ENCODE data around the gene UQCC2. TPM values are rescaled to one million over a fixed set of nuclear protein-coding genes. Genes with fewer than 3 reads are reported as not detected.

UQCC2 gene
- total and polyA plus RNA-seq, 7 donors, result 118 to 184 (median 141) TPM

DNA sequence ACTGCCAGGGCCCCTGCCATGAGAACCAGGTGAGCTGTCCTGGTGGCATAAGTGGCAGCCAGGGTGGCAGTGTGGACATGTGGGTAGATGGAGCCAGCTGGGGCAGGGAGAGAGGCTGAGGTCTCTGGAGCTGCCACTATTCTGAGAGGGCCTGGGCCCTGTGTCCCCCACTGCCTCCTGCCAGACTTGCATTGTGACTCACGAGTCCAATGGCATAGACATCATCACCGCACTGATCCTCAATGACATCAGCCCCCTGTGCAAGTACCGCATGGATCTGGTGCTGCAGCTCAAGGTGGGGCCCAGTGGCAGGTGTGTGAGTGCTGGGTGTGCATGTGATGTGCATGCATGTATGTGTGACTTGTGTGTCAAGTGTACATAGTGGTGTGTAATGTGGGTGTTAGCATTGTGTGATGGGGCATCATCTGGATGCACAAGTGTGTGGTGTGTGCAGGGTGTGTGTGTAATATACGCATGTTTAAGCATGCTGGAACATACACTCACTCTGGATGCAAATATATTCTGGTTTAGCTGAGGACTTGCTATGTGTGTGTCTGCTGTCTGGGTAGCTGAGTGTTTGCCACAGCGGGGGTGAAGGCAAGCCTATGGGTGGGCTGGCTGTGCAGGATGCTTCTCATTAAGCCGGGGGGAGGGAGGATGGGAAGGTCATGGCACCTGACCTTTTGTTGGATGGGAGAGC is 25.1 kb downstream of the UQCC2 start:
- Histone ChIP-seq H3K9me3 (no peaks in the 10 kb centered on the region), H3K4me3 (no peak overlapping the region), H3K27ac (no peak overlapping the region), H3K27me3 (ENCODE audit: insufficient read depth in 3 of 3, low read length in 2 of 3) (no peaks in the 10 kb centered on the region), H3K4me1 (no peaks in the 10 kb centered on the region), H3K36me3 (ENCODE audit: insufficient read depth in 1 of 2, low read depth in 1 of 2) (peaks cover 0 to 34% of the 10 kb centered on the region in 2 donors)
- DNase-seq (no peak), ATAC-seq (no peak)
- 67 to 82% (median 82%) methylated on average over 6 of the region's 6 CpGs for WGBS, 3 donors
- TF ChIP-seq, protein P1, sequence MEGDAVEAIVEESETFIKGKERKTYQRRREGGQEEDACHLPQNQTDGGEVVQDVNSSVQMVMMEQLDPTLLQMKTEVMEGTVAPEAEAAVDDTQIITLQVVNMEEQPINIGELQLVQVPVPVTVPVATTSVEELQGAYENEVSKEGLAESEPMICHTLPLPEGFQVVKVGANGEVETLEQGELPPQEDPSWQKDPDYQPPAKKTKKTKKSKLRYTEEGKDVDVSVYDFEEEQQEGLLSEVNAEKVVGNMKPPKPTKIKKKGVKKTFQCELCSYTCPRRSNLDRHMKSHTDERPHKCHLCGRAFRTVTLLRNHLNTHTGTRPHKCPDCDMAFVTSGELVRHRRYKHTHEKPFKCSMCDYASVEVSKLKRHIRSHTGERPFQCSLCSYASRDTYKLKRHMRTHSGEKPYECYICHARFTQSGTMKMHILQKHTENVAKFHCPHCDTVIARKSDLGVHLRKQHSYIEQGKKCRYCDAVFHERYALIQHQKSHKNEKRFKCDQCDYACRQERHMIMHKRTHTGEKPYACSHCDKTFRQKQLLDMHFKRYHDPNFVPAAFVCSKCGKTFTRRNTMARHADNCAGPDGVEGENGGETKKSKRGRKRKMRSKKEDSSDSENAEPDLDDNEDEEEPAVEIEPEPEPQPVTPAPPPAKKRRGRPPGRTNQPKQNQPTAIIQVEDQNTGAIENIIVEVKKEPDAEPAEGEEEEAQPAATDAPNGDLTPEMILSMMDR (IDR thresholded peaks at IDR 0.05), result no peak
- intact Hi-C loops (cut with DNase I), result no loop called here

DNA sequence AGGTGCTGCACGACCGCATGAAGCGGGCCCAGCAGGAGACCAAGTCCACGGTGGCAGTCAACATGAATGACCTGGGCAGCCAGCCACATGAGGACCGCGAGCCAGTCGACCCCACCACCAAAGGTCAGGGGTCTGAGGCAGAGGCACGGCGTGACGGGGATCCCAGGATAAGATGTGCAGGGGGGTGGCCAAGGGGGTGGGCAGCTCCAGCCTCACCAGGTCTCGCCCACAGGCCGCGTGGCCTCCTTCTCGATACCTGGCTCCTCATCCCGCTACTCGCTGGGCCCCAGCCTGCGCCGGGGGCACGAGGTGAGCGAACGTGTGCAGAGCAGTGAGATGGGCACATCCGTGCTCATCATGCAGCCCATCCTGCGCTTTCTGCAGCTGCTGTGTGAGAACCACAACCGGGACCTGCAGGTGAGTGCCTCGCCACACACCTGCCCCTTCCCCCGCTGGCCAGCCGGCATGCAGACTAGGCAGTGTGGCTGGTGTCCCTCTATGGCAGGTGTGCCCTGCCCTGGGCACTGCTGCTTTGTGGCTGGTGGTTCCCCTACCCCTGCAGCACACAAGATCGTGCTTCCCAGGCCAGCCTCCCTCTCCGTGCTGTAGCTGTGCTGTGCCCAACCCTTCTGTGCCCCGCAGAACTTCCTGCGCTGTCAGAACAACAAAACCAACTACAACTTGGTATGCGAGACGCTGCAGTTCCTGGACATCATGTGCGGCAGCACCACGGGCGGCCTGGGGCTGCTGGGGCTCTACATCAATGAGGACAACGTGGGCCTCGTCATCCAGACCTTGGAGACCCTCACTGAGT is 25.9 kb downstream of the UQCC2 start:
- Histone ChIP-seq H3K36me3 (ENCODE audit: insufficient read depth in 1 of 2, low read depth in 1 of 2) (peaks cover 0 to 26% of the 10 kb centered on the region in 2 donors), H3K4me3 (no peak overlapping the region), H3K27ac (no peak overlapping the region), H3K27me3 (ENCODE audit: insufficient read depth in 3 of 3, low read length in 2 of 3) (no peaks in the 10 kb centered on the region), H3K4me1 (no peaks in the 10 kb centered on the region), H3K9me3 (no peaks in the 10 kb centered on the region)
- ATAC-seq (no peak), DNase-seq (no peak)
- 87 to 90% (median 88%) methylated on average over 38 of the region's 38 CpGs for WGBS, 3 donors
- intact Hi-C loops (cut with DNase I), result no loop called here
- TF ChIP-seq, protein P1 (IDR thresholded peaks at IDR 0.05), result no peak

DNA sequence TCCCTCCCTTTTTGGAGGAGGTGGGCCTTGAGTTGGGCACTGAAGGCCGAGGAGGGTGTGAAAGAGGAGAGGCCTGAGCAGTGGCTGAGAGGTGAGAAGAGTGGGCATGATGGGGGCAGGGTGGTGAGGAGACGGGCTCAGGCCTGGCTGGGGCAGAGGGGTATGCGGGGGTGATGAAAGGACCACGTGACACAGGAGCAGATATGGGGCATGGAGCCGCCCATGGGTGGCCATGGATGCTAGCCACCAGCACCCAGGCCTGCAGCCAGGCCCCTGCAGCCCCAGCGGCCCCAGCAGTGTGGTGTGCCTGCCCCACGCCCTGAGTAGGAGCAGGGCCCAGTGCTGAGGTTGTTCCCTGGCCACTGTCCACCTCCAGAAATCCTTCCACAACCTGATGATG is 26.5 kb downstream of the UQCC2 start:
- Histone ChIP-seq H3K9me3 (no peaks in the 10 kb centered on the region), H3K27me3 (ENCODE audit: insufficient read depth in 3 of 3, low read length in 2 of 3) (no peaks in the 10 kb centered on the region), H3K36me3 (ENCODE audit: insufficient read depth in 1 of 2, low read depth in 1 of 2) (peaks cover 0 to 26% of the 10 kb centered on the region in 2 donors), H3K4me1 (no peaks in the 10 kb centered on the region), H3K27ac (no peak overlapping the region), H3K4me3 (no peak overlapping the region)
- DNase-seq, result no peak
- no peak for ATAC-seq
- intact Hi-C loops (cut with DNase I), result no loop called here
- TF ChIP-seq, protein P1 (IDR thresholded peaks at IDR 0.05), result no peak
- 94 to 98% (median 97%) methylated on average over 7 of the region's 7 CpGs for WGBS, 3 donors

DNA sequence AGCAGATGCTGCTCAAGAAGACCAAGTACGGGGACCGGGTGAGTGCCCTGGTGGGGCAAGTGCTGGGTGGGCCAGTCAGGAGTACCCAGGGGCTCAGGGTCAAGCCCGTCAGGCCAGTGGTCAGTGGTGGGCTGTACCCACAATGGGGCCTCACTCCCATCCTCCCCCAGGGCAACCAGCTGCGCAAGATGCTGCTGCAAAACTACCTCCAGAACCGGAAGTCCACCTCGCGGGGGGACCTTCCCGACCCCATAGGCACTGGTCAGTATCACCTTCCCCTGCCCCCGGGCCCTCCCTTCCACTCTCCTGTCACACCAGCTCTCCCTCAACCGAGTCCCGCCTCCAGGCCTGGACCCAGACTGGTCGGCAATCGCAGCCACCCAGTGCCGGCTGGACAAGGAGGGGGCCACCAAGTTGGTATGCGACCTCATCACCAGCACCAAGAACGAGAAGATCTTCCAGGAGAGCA is 27.0 kb downstream of the UQCC2 start:
- no peak for ATAC-seq
- no peak for DNase-seq
- no peak overlapping the region for H3K27ac ChIP-seq
- no peaks in the 10 kb centered on the region for H3K4me1 ChIP-seq
- TF ChIP-seq, protein P1 (IDR thresholded peaks at IDR 0.05), result no peak
- no peaks in the 10 kb centered on the region for H3K27me3 ChIP-seq (ENCODE audit: insufficient read depth in 3 of 3, low read length in 2 of 3)
- no peak overlapping the region for H3K4me3 ChIP-seq
- intact Hi-C loops (cut with DNase I), result no loop called here
- WGBS, 3 donors, result 91 to 95% (median 92%) methylated on average over 15 to 16 of the region's 16 CpGs
- H3K36me3 ChIP-seq (ENCODE audit: insufficient read depth in 1 of 2, low read depth in 1 of 2), result peaks cover 0 to 21% of the 10 kb centered on the region in 2 donors
- no peaks in the 10 kb centered on the region for H3K9me3 ChIP-seq

Data from psoas muscle (tissue), 8 donors.